HG03060 (cell line): ENCODE measurements around the gene OLFM2.
"Not testable (repeated sequence)": the region's sequence is repeated elsewhere in the genome, so short reads cannot be mapped to it uniquely, and the experiment has no call there.

Experiments
- ATAC-seq: cut with Tn5 transposase; IDR thresholded peaks from one replicate; pipeline ENCODE4 v1.9.1; 2021; ENCODE audit warnings: low read depth, moderate number of reproducible peaks; ENCODE audit not compliant: unreplicated experiment

Gene OLFM2

DNA sequence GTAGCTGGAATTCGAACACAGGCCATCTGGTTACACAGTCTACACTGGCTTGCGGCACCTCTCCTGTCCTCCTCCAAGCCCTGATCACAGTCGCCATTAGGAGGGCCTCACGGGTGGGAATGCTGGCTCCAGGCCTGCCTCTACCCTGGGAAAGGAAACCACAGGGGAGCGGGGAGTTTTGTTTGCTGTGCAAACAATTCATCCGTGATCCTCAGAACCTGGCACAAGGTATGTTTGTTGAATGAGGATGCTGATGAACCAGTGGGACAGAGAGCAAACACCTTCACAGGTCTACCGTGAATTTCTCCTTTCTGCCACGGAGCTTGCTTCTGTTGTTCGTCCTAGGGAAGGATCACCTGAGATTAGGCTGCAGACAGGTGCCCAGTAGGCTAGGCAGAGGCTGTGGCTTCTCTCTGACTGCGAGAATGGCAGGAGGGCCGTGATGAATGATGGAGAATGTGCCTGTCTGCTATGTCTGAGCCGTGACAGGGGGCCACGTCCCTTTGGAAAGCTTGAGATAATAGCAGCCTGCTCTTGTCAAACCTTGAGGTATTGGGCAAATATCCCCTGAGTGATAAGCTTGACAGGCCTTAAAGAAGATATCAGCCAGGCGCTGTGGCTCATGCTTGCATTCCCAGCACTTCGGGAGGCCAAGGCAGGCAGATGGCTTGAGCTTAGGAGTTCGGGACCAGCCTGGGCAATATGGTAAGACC is 64.5 kb downstream of the OLFM2 start:
- ATAC-seq, result no peak

DNA sequence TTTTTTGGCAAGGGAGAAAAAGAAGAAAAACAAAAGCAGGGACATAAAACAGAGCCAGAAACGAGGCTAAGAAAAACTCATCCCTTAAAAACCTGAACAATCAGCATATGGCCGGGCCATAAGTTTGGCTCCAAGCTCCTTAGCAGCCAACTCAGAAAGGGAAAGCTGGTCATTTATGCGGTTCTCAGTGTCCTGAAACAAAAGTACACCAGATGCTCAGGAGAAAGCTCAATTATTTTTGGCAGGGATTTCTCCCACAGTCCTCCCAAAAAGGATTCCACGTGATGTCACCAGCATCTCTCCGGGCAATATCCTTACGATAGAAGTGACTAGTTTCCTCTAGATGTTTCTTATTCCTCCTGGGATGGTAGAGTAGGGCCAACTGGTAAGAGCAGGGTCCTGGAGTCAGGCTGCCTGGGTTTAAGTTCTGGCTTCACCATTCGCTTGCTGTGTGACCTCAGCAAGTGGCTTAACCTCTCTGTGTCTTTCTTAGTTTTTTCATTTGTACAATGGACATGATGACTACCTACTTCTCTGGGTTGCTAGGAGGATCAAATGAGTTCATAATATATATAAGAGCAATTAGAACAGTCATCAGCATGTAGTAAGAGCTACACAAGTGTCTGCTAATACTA is 67.2 kb downstream of the OLFM2 start:
- ATAC-seq, result no peak

DNA sequence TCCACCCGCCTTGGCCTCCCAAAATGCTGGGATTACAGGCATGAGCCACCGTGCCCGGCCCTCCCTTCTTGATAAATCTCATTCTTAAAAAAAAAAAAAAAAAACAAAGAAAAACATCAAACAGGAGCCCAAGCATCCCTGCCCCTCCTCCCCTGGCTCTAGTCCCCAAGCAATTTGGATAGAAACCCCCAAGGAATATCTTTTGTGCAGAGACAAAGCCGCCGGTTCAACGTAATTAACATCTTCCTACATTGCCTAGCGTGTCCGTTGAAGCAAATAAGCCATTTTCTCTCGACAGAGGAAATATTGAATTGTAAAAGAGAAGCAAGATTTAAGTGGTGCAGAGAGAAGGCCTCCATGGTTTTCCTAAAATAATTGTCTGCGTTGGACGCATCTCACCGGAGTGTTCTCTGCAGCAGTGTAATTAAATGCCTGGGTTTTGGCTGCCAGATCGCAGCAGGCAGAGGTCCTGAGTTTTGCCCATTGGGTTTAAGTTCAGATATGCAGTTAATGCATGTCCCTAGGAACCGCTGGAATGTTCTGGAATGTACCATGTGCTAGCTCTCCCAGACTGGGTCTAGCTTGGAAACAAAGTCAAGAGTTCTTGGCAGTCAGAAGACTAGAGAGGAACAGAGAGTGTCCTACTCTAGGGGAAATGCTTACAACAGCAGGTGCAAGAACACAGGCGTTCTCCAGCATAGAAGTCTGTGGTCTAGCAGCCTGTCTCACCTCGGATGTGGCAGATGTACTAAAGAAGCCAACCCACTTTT is 70.4 kb downstream of the OLFM2 start:
- no peak for ATAC-seq

DNA sequence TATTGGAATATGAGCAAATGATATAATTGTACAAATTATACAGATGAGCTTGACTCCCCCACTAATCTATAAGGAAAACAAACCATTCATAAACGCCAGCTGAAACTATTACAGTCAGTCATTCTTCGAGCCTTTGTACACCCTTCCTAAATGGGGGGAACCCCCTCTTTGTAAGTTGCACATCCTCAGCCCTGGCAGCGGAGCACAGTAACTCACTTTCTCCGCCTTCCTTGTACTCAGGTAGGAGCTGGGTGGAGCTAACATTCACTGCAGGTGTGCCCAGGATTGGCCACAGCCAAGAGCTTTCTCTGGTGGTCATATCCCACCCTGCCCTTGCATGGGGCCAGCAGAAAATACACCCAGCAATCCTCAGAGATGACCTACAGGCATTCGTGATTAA is 72.6 kb downstream of the OLFM2 start:
- no peak for ATAC-seq

DNA sequence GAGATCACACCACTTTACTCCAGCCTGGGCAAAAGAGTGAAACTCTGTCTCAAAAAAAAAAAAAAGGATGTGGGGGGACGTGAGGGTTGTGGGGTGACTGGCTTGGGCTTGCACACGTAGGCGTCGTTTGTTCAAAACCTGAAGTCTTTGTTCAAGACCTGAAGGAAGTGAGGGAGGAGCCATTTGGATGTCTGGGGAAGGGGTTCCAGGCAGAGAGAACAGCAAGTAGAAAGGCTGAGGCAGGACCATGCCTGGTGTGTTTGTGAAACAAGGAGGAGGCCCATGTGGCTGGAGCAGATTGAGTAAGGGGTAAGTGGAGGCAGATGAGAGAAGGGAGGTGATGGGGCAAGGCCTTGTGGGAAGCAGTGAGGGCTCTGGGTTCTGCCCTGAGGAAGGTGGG is 73.4 kb downstream of the OLFM2 start:
- ATAC-seq, result no peak

DNA sequence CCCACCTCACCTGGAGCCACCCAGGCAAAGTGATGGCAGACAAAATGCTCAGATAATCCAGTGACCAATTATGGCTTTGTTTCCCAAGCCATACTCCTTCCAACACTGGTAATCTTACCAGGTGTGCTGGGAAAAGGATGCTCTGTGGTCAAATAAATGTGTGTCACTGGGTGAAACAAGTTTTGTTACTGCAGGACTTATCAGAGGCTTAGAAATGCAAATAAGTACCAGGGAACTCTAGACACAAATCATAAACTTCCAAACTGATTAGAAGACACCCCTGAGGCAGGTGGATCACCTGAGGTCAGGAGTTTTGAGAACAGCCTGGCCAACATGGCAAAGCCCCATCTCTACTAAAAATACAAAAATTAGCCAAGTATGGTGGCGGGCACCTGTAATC is 74.8 kb downstream of the OLFM2 start:
- ATAC-seq, result no peak

DNA sequence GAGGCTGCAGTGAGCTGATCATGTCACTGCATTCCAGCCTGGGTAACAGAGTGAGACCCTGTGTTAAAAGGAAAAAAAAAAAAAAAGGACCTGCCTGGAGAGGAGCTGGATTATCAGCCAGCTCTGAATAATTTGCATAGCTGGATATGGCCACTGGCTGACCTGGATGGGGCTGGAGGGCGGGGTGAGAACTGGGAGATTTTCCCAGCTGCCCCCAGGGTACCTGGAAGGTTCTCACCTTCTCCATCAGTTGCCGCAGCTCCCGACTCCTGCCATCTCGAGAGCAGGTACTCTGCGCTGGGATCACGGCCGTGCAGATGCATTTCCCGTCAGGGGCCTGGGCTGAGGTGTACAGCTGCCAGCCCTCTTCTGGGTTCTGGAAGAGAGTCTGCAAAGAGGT is 75.9 kb downstream of the OLFM2 start:
- no peak for ATAC-seq

DNA sequence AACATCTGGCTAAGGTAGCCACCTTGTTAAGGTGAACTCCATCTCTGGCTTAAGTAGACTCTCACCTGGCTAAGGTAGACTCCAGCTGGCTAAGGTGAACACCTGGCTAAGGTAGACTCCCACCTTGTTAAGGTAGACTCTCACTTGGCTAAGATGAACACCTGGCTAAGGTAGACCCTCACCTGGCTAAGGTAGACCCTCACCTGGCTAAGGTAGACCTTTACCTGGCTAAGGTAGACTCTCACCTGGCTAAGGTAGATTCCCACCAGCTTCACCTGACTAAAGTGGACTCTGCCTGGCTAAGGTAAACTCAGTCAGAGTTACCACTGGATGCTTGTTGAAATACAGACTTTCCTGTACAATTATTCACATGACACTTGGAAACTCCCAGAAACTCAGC is 77.5 kb downstream of the OLFM2 start:
- ATAC-seq, result no peak

DNA sequence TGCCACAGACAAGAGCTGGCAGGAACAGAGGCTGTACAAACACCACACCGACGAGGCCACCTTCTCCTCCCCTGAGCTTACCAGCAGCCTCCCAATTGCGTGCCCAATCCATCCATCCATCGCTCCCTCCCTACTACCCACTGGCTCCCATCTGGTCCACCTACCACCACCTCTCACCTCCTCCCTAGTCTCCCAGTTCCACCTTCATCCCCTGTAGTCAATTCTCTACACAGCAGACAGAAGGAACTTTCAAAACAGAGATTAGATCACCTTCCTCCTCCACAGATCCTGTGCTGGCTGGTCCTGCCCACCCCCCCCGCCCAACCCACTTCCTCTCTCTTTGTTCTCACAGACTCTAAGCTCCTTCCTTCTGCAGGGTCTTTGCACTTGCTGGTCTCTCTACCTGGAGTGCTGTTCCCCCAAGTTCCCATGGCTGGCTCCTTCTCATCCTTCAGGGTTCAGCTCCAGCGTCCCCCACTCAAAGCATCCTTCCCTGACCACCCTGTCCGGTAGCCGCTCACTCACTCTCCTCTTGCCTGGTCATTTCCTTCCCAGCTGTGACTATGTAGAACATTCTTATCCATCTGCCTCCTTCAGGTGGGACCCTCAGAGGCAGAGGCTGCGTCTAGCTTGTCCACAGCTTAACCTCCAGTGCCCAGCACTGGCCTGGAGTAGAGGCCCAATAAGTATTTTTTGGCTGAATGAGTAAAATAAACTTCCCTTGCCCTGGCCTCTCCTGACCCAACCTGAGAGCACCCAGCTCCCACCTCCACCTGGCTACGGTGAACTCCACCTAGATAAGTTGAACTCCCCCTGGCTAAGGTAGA is 78.2 kb downstream of the OLFM2 start:
- ATAC-seq, result no peak

DNA sequence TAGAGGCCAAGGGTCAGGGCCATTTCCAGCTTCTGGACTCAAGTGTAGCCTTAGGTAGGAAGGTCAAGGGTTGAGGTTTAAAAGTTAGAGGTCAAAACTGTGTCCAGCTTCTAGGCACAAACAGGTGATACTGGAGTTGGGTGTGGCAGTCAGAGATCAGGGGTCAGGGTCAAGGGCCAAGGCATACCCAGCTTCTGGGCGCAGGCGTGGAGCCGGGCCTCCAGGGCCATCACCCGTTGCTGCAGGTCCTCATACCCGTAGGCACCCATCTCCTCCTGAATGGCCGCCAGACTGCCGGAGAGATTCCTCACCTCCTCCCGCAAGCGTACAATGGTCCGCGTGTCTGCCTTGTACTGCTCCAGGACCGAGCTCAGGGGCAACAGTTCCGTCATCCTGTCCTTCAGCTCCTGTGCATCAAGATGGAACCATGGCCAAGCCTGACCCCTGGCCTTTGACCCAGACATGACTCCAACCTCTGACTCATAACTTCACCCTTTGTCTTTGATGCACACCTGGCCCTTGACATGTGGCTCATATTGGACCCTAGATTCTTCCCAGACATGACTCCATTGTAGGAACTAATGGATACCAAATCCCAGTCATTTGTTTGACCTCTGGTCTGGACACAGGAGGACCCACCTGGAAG is 79.1 kb downstream of the OLFM2 start:
- no peak for ATAC-seq

DNA sequence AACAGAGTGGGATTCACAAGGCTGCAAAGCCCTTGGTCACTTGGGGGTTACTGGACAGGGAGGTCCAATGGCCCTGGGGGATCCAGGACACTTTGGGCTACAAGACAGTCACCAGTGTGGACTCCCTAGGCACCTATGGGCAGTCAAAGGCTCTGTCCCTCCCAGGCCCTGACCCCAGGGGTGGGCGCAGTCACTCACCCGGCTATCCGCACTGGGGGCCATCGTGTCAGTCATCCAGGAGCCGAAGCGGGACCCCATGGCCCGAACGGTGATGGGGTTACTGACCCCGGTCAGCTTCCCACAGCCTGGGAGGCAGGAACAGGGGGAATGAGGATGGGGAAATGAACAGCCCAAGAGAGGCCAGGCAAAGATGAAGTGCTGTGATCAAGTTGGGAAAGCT is 79.7 kb downstream of the OLFM2 start:
- no peak for ATAC-seq

DNA sequence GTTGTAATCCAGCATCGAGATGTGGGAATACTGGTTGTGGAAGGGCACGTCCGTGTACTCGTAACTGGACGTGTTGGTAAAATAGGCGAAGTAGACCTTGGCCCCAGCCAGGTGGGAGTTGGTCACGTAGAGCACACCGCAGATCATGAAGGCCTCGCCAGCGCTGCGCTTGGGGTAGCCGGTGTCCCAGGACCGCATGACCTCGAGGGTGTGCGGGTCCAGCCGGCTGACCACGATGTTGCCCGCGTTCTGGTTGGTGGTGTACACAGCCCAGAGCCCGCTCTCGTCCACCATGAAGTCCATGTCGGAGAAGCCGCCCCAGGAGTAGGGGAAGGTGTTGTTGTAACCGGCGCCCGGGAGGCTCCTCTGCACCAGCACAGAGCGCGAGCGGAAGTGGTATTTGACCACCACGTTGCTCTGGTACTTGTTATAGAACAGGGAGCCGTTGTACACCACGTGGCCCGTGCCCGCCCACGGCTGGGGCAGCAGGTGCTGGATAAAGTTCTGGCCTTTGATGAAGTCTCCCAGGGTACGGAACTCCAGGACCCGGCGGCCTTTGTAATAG is 82.0 kb downstream of the OLFM2 start:
- no peak for ATAC-seq

DNA sequence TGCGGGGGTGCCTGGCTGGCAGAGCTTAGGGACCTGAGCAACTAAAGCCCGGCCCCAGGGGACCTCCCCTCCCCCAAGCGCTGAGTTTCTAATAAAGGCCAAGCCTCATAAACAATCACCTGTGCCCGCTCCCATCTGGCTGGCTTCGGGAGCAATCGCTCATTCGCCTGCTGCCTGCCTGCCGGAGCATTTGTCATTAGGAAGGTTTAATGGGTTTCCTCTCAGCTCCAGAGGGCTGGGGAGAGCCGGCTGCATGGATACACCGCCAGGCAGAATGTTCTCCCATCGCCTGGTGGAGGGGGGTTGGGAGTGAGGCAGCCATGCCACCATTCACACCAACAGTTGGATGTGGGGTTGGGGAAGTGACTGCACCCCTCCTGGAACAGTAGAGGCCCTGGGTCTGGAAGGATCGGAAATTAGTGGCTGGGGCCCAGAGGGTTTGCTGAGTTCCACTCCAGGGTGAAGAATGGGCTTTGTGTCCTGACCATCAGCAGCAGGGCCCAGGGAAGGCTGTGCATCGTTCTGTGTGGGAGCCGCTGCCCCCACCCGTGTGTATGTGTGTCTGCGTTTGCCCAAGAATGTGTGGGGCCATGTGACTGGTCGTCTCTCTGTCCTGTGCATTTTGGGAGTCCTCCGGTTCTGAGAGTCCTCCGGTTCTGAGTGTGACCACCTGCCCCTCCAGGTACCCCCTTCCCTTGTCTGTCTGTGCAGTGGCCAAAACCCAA is 85.9 kb downstream of the OLFM2 start:
- no peak for ATAC-seq

DNA sequence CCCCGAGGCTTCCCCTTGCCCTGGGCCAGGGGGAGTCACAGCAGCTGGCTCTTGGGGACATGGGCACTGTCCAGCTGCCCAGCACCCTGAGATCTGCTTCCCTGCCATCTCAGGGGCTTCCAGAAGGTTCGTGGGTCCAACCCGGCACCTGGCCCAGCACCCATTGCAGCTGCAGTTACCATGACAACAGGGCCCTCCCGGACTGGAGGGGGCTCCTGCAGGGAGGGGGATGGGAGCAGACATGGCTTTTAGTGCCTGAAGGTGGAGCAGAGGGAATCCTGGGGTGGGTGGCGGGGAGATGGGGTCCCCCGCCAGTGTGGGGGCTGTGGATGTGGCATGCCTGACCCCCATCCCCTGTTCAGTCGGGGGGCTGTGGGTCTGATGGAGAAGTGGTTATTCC is 86.5 kb downstream of the OLFM2 start:
- no peak for ATAC-seq

DNA sequence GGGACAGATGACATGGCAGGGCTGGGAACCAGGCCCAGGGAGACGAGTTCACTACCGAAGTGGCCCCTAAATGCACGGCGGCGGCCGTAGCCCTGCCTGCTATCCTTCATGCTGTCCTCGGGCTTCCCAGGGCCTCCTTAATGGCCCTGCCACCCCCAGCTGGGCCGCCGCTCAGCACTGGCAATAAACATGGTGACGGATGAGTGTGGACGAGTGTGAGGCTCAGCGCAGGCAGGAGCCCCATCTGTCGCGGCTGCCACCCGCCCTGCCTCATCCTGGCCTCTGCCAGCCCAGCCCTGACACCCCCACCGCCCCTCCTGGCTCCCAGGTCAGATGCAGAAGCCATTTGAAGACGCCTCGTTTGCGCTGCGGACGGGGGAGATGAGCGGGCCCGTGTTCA is 87.6 kb downstream of the OLFM2 start:
- ATAC-seq, result no peak

DNA sequence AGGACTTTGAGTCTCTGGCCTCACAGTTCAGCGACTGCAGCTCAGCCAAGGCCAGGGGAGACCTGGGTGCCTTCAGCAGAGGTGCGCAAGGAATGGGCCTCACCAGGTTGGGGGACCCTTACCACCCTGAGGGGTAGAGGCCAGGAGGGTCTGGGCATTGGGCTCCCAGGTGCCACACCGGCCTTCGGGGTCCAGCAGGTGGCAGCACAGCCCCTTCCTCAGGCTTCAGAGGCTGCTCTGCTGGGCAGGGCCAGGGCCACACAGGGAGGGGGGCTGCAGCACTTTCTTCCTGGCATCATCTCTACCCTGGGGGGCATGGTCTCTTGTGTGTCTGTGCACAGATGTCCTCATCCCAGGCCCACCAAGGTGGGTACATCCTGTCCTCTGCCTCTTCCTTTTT is 88.3 kb downstream of the OLFM2 start:
- no peak for ATAC-seq

DNA sequence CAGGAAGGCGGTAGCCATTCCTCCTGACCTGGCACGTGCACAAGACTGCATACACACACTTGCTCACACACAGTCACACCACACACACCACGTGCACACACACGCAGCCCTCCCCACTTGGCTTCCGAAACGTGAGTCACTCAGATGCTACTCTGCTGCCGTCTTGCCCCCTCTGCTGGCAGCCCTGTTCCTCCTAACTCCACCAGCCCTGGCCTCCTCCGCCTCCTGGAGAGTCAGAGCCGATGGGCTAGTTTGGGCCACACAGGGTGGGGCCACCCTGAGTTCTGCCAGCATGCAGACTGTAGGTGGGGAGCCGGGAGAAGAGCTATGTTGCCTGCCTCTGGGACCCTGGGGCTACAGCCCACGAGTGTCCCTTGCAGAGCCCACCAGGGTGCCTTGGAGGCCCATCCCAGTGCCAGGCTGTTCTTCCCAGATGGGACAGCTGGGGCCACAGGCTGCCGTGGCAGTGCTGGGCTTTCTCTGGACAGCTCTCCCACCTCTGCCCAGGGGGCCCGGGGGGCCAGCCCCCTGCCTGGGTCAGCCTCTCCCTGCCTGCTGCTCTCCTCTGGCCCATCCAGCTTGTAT is 89.1 kb downstream of the OLFM2 start:
- ATAC-seq, result no peak

DNA sequence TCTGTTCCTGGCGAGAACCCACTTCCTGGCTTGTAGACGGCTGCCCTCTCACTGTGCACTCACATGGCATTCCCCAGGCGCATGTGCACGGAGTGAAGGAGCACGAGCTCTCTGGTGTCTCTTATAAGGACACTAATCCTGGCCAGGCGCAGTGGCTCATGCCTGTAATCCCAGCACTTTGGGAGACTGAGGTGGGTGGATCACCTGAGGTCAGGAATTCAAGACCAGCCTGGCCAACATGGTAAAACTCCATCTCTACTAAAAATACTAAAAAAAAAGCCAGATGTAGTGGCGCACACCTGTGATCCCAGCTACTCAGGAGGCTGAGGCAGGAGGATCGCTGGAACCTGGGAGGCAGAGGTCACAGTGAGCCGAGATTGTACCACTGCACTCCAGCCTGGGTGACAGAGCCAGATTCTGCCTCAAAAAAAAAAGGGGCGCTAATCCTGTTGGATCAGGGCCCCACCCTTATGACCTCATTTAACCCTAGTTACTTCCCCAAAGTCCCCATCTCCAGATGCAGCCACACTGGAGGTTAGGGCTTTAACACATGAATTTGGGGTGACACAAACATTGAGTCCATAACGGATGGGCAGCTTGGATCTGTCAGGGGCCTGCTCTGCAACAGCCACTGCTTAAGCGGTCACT is 92.6 kb downstream of the OLFM2 start:
- ATAC-seq, result not testable (repeated sequence)
